Measurements from ENCODE around the gene PURB.

PURB gene

DNA sequence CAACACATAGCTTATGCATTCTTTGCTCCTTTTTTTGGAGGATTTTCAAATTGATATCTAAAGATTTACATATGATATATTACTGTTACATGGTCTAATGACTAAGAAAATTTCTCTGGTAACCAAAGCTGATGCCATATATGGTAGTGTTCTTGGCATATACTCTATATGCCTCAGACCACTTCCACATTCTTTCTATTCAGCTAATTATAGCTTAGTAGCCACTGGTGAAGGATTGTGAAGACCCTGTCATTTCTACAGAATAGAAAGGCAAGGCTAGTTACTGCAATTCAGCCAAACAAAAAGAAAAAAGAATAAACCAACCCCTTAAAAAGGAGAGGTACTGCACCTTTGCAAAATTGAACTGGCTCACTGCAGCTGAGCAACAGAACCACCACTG, 3.7 kb downstream of the PURB start:
- H3K9ac ChIP-seq (ENCODE audit: low read length): no peak overlapping the region
- no peaks in the 10 kb centered on the region for H4K20me1 ChIP-seq (ENCODE audit: insufficient read depth, low read length)
- 0 out of 2 replicates have a peak, but pooled peaks cover 6% of the 10 kb centered on the region for H3F3A ChIP-seq (ENCODE audit: insufficient read depth, low read length)
- H3K79me2 ChIP-seq (ENCODE audit: insufficient read depth, low read length): peaks cover 30% of the 10 kb centered on the region
- H3K9me2 ChIP-seq (ENCODE audit: low read depth, low read length): no peaks in the 10 kb centered on the region
- H3K4me1 ChIP-seq (ENCODE audit: insufficient read depth, low read length, severe bottlenecking): peaks cover 58% of the 10 kb centered on the region
- peaks cover 55% of the 10 kb centered on the region for H3K36me3 ChIP-seq (ENCODE audit: insufficient read depth, low read length)
- H3K27me3 ChIP-seq (ENCODE audit: insufficient read depth, low read length): no peaks in the 10 kb centered on the region
- H3K4me2 ChIP-seq (ENCODE audit: low read length): peak overlapping the region; percentile 79
- no peak overlapping the region for H3K27ac ChIP-seq (ENCODE audit: low read depth, low read length, poor library complexity, severe bottlenecking)
- no peak for TF ChIP-seq EZH2 (IDR thresholded peaks at IDR 0.05; ENCODE audit: borderline replicate concordance, low read length)
- TF ChIP-seq, protein P1, sequence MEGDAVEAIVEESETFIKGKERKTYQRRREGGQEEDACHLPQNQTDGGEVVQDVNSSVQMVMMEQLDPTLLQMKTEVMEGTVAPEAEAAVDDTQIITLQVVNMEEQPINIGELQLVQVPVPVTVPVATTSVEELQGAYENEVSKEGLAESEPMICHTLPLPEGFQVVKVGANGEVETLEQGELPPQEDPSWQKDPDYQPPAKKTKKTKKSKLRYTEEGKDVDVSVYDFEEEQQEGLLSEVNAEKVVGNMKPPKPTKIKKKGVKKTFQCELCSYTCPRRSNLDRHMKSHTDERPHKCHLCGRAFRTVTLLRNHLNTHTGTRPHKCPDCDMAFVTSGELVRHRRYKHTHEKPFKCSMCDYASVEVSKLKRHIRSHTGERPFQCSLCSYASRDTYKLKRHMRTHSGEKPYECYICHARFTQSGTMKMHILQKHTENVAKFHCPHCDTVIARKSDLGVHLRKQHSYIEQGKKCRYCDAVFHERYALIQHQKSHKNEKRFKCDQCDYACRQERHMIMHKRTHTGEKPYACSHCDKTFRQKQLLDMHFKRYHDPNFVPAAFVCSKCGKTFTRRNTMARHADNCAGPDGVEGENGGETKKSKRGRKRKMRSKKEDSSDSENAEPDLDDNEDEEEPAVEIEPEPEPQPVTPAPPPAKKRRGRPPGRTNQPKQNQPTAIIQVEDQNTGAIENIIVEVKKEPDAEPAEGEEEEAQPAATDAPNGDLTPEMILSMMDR (IDR thresholded peaks at IDR 0.05; ENCODE audit: low read length): no peak
- no peak overlapping the region for H2AFZ ChIP-seq (ENCODE audit: low read length)
- peak overlapping the region; percentile 88 for H3K4me3 ChIP-seq (ENCODE audit: low read depth, low read length, poor library complexity, severe bottlenecking)
- H3K9me3 ChIP-seq (ENCODE audit: low read length): peaks cover 21% of the 10 kb centered on the region

DNA sequence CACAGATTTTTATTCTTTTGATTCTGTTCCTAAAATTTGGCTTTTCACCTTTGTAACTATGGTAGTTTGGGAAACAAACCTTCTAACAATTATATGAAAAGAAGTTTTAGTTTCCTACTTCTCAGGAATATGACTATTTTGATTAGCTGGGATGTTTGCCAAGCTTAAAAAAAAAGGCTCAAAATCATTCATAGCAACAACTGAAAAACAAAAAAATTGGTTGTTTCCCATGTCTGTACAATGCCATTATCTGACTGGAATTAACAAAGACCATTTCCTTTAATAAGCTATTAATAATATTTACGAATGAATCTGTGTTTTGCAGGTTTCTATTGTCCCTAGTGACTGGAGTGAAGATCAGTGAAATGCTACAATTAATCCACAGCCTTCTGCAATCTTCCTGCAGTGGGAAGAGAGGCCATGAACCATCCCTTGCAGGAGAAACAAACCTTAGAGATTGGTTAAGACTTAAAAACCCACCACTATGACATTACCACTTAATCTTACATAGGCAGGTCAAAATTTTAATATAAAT, 4.2 kb downstream of the PURB start:
- Histone ChIP-seq H3F3A (ENCODE audit: insufficient read depth, low read length) (peaks cover 6% of the 10 kb centered on the region; the same call in 1 of the 2 replicates), H3K27ac (ENCODE audit: low read depth, low read length, poor library complexity, severe bottlenecking) (no peak overlapping the region), H3K9ac (ENCODE audit: low read length) (no peak overlapping the region), H3K4me1 (ENCODE audit: insufficient read depth, low read length, severe bottlenecking) (peaks cover 55% of the 10 kb centered on the region), H2AFZ (ENCODE audit: low read length) (no peak overlapping the region), H3K27me3 (ENCODE audit: insufficient read depth, low read length) (no peaks in the 10 kb centered on the region), H3K4me3 (ENCODE audit: low read depth, low read length, poor library complexity, severe bottlenecking) (peak overlapping the region; percentile 88), H3K9me2 (ENCODE audit: low read depth, low read length) (no peaks in the 10 kb centered on the region), H3K79me2 (ENCODE audit: insufficient read depth, low read length) (peaks cover 30% of the 10 kb centered on the region), H3K36me3 (ENCODE audit: insufficient read depth, low read length) (peaks cover 55% of the 10 kb centered on the region), H3K9me3 (ENCODE audit: low read length) (peaks cover 21% of the 10 kb centered on the region), H3K4me2 (ENCODE audit: low read length) (peak overlapping the region; percentile 79), H4K20me1 (ENCODE audit: insufficient read depth, low read length) (no peaks in the 10 kb centered on the region)
- no peak for TF ChIP-seq EZH2 (IDR thresholded peaks at IDR 0.05; ENCODE audit: borderline replicate concordance, low read length)
- TF ChIP-seq, protein P1 (IDR thresholded peaks at IDR 0.05; ENCODE audit: low read length): no peak

DNA sequence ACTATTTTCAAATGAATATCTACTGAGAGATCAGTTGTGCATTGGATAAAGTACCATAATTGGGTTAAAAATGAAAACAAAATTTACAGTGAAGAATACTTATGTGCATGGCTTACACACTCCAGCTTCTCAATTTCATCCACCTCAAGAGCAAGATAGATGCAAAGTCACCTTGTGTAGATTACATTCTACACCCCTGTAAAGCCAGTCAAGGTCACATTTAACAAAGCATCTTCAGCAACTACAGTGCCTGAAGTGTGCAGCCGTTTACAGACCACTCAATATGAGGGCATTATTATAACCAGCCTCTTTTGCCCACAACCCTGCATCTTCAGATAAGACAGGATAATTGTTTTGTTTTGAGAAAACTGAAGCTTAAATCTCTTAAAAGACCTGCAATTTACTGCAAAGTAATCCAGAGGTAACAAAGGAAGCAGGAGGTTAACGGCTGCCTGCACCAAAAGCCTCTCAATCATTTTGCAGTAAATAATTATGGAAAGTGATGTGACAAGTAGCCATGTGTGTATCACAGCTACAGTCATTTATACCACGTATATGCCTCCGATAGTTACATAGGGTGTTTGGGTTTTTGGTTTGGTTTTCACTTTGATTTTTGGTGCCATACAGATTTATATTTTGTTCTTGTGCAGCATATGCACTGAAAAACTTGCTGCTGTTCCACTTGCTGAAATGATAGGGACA, 4.9 kb downstream of the PURB start:
- Histone ChIP-seq H3K9me3 (ENCODE audit: low read length) (peaks cover 21% of the 10 kb centered on the region), H3K4me2 (ENCODE audit: low read length) (peak overlapping the region; percentile 79), H3K36me3 (ENCODE audit: insufficient read depth, low read length) (peaks cover 55% of the 10 kb centered on the region), H3K4me1 (ENCODE audit: insufficient read depth, low read length, severe bottlenecking) (peaks cover 50% of the 10 kb centered on the region), H3K4me3 (ENCODE audit: low read depth, low read length, poor library complexity, severe bottlenecking) (peak overlapping the region; percentile 88), H3F3A (ENCODE audit: insufficient read depth, low read length) (peaks cover 9% of the 10 kb centered on the region; the same call in 1 of the 2 replicates), H4K20me1 (ENCODE audit: insufficient read depth, low read length) (no peaks in the 10 kb centered on the region), H3K27me3 (ENCODE audit: insufficient read depth, low read length) (no peaks in the 10 kb centered on the region), H3K27ac (ENCODE audit: low read depth, low read length, poor library complexity, severe bottlenecking) (no peak overlapping the region), H2AFZ (ENCODE audit: low read length) (no peak overlapping the region), H3K9me2 (ENCODE audit: low read depth, low read length) (no peaks in the 10 kb centered on the region), H3K79me2 (ENCODE audit: insufficient read depth, low read length) (peaks cover 30% of the 10 kb centered on the region), H3K9ac (ENCODE audit: low read length) (no peak overlapping the region)
- no peak for TF ChIP-seq EZH2 (IDR thresholded peaks at IDR 0.05; ENCODE audit: borderline replicate concordance, low read length)
- TF ChIP-seq, protein P1 (IDR thresholded peaks at IDR 0.05; ENCODE audit: low read length): no peak

Data from OCI-LY1 (cell line).